G401.6 (cell line): ENCODE measurements around the gene CHRD.
"Not testable (repeated sequence)": the region's sequence is repeated elsewhere in the genome, so short reads cannot be mapped to it uniquely, and the experiment has no call there.

Experiments
- FAIRE-seq: peaks from 2 replicates; lab custom pipeline; 2012; peaks lifted over from hg19 to GRCh38; lab: Jason Lieb, UNC

Gene CHRD

DNA sequence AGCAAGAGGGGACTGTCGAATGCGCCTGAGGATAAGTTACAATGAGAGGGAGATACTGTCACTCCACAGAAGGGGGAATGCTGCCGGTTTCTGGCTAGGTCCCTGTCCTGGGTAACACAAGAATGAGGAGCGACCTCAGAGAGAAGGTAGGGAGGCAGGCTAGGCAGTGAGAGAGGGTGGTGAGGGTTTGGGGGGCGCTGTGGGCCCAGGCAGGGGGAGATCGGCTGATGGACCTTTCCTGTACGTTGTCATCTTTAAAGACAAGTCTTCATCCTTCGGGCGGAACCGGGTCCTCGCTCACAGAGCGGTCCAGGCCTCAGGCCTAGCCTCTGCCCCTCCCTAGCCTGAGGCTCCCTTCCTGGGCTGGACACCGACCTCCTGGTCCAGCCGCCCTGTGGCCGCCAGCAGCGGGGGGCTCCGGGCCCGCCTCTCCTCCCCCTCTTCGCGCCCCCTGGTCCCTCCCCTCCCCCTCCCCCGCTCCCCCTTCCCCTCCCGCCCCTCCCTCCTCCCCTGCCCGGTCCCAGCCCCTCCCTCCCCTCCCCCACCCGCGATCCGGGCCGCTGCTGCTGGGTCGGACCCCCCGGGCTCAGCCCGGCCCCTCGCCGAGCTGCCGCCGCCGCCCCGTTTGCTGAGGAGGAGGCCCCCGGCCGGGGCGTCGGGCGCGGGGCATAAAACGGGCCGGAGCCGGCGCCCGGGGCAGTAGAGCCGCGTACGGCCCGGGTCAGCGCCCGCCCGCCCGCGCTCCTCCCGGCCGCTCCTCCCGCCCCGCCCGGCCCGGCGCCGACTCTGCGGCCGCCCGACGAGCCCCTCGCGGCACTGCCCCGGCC lies at the start of gene CHRD:
Gene CHRD (plus strand): TSS at position 697 of the 827 bp plus-strand sequence. CDS start 265 bp downstream, outside the sequence.
- no peak for FAIRE-seq

DNA sequence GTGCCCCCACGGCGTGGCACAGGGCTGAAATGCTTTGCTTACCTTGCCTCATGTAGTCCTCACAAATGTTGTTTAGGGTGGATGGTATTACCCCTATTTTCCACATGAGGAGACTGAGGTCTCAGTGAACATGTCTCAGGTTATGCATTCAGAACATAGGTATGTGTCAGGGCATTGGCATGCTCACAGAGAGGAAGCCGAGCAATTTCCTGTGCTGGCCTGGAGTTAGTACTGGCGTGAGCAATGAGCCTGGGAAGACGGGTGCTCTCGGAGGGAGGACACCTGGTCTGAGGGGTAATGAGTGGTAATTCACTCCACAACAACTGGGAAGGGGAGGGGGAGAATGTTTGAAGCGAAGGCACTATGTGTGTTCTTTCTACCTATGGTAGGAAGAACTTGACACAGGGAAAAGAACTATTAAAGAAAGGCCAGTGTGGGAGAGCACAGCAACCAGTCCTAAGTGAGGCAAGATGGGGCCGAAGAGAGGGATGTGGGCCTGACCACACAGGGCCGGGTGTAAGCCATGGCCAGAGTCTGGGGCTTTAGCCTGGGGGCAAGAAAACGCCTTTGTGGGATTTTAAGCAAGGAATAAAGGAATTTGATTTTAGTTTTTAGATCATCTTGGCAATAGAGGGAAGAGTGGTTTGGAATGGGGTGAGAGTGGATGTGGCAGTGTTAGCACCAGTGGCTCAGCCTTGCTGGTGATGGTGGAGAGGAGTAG lies 47.3 kb upstream of the CHRD start:
- no peak for FAIRE-seq

DNA sequence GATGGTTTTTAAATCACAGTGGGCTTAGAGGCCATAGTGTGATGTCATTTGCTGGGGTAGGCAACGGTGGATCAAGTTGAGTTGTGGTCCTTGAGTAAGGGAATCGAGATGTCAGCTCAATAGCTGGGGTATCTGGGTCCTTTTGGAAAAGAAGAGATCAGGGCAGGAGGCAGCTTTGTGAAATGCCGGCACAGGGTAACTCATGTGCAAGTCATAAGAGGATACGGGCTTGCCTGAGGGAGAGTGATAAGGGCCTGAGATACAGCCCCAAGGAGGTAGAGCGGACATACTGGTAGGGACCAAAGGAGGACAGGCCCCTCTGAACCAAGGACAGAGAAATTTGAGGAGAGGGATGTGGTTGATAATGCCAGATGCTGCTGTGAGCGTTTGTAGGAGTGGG lies 46.7 kb upstream of the CHRD start:
- no peak for FAIRE-seq

DNA sequence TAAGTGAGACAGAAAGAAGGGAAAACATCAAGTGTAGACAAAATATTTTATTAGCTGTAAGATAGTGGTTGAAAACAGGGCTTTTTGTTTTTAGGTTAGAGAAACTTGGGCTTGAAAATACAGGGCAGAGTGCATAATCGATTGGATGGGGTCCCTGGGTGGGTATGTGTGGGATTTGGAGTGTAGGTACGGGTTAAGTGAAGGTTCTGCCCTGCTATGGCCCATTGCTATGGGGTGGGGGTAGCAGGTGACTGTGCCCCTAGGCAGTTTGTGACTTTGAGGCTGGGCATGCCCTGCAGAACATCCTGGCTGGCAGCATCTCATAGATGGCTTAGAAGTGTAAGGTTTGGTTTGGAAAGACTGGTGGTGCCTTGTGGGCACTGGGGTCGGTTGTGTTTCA lies 46.2 kb upstream of the CHRD start:
- no peak for FAIRE-seq

DNA sequence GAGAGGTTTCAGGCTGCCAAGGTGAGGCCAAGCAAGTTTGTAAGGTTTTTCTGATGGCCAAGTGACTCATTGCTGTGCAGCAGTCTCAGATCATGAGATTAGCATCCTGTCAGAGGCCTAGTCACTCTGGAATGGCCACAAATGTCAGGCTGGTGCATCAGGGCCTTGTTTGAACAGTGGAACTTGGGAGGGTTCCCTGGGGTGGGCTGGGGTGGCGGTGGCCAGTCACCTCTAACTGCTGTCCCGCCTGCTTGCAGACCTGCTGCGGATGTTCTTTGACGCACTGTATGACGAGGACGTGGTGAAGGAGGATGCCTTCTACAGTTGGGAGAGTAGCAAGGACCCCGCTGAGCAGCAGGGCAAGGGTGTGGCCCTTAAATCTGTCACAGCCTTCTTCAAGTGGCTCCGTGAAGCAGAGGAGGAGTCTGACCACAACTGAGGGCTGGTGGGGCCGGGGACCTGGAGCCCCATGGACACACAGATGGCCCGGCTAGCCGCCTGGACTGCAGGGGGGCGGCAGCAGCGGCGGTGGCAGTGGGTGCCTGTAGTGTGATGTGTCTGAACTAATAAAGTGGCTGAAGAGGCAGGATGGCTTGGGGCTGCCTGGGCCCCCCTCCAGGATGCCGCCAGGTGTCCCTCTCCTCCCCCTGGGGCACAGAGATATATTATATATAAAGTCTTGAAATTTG lies 45.2 kb upstream of the CHRD start:
- FAIRE-seq: no peak

DNA sequence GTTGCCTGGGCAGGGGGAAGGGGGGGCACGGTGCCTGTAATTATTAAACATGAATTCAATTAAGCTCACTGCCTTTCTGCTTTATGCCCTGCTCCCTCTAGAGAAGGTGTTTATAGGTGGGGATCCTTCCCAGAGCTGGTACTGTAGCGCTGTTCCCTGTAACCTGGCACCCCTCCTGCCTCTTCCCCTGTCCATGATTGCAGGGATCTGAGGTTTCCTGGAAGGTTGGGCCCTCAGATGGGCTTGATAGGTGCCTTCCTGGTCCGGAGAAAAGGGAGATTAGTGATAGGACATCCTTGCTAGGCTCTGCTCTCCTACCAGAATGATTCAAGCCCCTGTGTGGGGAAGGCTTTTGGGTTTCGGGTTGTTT lies 44.6 kb upstream of the CHRD start:
- FAIRE-seq: no peak

DNA sequence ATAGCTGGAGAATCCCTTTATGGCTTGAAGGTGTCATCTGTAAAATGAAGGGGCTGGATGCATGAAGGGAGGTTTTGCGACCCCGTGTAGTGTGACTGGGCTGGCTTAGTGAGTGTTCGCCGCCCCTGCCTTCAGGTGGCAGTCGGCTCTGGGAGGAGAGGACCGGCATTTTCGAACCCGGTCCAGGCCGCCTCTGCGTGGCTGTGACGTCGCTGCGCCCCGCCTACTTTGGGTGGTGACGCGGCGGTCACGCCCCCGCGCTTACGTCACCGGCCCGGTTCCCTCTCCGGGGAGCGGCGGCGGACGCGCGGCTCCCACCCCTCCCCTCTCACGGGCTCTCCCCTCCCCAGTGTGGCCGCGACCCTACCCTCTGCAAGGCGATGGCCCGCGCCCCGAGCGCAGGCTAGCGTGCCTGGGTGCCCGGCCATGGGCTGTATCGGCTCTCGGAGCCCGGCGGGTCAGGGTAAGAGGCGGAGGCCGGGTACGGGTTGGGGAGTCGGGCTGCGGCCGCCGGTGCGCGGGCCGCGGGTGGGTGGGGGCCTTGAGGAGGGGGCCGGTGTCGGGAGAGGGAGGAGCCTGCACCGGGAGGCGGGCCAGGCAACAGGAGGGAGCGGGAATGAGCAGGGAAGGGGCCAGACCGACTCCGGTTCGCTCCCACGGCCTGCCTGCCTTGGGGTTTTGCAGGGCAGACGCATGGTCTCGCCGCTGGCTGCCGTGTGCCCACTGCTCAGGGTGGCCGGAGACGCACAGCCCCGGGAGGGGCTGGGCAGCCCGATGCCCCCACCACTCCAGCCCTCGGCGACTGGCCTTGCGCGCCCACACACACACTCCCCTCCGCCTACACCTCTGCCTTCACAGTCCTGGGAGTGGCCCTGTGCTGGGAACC lies 44.0 kb upstream of the CHRD start:
- FAIRE-seq: peak; percentile 69

DNA sequence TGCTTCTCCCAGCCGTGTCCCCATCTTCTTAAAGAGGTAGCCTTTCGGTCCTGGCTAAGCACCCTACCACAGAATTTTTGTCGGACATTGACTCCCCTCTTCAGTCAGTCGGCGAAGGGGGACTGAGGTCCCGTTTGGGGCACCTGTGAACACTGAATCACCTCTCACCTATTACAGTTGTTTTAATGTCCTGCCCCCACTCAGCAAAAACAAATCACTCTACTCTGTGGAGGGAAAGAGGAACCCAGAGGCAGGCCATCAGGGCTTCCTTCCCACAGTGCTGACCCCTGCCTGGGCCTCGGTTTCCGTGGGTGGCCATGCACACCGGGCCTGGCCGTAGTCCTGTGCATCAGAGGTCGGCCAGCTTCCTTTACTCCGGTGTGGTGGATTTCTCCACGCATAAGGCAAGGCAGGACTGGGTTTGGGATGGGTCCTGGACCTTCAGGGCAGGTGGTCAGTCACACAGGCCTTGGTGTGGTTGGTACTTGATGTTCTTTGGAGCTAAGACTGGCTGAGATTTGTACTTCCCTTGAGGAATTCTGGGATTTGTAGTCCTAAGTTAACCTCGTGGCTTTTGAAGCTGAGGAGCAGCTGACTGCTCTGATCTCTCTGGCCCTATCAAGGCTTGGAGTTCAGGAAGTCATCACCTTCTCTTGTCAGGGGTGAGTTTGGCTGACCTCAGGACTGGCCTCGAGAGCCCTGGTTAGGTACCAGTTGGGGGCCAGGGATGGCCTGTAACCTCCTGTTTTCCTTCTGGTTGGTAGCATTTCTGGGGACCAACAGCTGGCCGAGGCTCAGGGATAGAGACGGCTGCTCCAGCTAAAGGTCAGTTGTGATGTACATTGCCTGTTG lies 43.1 kb upstream of the CHRD start:
- no peak for FAIRE-seq

DNA sequence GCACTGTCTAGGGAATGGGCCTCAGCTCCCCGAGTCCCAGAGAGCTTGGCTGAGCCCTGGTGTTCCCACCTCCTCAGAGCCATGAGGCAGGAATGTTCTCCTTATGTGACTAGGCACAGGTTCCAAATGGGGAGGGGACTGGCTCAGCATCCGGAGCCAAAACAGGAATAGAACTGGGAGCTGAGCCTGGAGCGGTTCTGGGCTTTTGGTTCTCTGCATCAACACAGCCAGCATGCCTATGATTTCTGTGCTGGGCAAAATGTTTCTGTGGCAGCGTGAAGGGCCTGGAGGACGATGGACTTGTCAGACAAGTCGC lies 42.5 kb upstream of the CHRD start, which contains the start of gene FAM131A:
Gene FAM131A (plus strand): TSS at position 202 of the 316 bp plus-strand sequence. CDS start 31 bp downstream, at position 233.
- FAIRE-seq: no peak

DNA sequence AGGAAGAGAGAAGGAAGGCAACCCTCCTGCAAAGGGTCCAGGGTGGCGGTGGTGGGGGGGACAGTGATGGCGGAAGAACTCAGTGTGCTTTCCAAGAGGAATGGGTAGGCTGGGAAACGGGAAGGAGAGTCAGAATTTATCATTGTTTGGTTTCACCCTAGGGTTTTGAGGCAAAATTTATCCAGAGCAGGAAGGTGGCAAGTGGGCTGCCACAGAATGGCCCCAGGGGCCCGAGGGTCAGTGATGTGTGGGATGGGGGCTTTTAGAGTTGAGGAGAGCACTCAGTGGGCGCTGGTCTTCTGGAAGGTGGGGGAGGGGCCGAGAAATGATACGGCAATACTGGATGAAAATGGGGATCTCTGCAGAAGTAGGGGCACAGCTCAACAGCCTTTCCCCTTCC lies 41.9 kb upstream of the CHRD start:
- FAIRE-seq: no peak

DNA sequence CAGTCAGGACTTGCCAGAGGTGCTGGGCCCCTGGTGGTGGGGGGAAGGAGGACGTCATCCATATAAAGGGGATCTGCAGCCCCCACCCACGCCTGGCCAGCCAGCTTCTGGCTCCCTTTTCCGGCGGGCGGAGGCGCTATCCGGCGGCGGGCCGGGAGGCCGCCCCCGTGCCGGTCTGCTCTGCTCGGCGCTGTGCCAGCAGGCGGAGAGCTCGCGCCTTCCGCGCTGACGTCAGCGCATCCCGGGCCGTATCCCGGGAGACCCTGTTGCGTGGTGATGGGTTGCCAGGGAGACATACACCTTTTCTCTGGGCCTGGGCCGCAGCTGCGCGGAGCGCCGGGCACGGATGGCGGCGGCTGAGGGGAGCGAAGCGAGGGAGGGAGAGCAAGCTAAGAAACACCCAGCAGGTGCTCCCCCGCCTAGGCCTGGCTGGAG lies 41.3 kb upstream of the CHRD start:
- no peak for FAIRE-seq

DNA sequence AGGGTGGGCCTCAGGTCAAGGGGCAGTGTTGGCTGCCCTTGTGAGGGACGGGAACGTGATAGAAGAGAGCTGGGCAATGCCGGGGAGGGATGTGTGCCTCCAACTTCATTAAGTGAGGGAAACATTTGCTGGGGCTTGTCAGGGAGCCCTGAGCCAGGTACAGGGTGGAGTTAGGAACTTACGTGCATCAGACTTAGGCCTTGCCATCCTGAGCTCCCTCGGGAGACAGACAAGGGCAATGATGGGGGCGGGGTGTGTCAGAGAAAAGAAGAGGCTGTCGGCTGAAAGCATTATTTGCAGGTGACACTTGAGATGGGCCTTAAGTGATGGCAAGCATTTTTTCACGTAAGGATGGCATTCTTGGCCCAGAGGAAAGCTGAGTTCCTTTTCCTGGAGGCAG lies 40.9 kb upstream of the CHRD start:
- no peak for FAIRE-seq

DNA sequence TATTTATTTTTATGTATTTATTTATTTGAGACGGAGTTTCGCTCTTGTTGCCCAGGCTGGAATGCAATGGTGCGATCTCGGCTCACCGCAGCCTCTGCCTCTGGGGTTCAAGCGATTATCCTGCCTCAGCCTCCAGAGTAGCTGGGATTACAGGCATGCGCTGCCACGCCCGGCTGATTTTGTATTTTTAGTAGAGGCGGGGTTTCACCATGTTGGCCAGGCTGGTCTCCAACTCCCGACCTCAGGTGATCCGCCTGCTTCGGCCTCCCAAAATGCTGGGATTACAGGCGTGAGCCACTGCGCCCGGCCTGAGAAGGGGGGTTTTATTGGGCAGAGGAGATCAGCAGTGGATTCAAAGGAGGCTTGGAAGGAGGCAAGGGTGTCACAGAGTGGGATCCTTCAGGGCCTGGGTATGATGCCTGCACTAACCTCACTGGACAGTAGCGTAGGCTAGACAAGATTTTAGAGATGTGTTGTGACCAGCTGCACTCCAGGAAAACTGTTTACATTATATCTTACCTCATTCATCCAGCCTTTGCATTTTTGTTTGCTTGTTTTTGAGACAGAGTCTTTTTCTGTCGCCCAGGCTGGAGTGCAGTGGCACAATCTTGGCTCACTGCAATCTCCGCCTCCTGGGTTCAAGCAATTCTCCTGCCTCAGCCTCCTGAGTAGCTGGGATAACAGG lies 40.3 kb upstream of the CHRD start:
- not testable (repeated sequence) for FAIRE-seq

DNA sequence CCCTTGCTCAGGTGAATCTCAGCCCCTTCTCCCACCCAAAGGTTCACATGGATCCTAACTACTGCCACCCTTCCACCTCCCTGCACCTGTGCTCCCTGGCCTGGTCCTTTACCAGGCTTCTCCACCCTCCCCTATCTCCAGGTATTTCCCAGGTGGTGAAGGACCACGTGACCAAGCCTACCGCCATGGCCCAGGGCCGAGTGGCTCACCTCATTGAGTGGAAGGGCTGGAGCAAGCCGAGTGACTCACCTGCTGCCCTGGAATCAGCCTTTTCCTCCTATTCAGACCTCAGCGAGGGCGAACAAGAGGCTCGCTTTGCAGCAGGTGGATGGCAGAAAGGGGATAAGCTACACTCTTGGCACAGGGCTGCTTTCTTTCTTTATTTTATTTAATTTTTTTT lies 37.9 kb upstream of the CHRD start:
- FAIRE-seq: no peak

DNA sequence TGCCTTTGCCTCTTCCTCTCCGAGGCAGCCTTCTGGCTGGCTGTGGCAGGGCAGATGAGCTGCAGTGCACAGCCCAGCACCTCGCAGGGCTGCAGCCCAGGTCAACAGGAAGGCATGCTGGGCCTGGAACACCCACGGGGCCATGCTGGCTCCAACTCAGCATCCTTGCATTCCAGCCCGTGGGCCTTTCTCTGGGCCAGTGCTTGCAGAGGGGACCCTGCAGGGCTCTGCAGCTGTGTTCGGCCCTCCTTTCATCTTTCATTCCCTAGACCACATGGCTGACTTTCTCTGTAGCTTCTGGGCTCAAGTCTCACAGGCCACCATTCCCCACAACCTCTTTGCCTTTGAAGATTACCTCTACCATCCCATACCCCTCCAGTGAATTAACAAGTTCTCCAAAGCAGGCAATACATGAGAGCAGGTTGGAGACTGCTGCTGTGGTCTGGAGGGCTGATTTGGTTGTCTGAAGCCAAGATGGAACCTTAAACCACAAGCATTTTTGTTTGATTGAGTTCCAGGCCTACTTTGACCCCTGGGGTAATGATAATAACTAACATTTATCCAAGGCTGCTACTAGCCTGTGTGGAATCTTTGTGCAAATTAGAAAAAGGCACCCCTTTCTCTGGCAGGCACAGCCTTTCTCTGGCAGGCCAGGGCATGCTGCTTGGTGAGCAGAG lies 36.5 kb upstream of the CHRD start:
- no peak for FAIRE-seq

DNA sequence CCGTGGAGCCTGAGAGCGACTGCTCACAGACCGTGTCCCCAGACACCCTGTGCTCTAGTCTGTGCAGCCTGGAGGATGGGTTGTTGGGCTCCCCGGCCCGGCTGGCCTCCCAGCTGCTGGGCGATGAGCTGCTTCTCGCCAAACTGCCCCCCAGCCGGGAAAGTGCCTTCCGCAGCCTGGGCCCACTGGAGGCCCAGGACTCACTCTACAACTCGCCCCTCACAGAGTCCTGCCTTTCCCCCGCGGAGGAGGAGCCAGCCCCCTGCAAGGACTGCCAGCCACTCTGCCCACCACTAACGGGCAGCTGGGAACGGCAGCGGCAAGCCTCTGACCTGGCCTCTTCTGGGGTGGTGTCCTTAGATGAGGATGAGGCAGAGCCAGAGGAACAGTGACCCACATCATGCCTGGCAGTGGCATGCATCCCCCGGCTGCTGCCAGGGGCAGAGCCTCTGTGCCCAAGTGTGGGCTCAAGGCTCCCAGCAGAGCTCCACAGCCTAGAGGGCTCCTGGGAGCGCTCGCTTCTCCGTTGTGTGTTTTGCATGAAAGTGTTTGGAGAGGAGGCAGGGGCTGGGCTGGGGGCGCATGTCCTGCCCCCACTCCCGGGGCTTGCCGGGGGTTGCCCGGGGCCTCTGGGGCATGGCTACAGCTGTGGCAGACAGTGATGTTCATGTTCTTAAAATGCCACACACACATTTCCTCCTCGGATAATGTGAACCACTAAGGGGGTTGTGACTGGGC lies 35.1 kb upstream of the CHRD start:
- FAIRE-seq: no peak

DNA sequence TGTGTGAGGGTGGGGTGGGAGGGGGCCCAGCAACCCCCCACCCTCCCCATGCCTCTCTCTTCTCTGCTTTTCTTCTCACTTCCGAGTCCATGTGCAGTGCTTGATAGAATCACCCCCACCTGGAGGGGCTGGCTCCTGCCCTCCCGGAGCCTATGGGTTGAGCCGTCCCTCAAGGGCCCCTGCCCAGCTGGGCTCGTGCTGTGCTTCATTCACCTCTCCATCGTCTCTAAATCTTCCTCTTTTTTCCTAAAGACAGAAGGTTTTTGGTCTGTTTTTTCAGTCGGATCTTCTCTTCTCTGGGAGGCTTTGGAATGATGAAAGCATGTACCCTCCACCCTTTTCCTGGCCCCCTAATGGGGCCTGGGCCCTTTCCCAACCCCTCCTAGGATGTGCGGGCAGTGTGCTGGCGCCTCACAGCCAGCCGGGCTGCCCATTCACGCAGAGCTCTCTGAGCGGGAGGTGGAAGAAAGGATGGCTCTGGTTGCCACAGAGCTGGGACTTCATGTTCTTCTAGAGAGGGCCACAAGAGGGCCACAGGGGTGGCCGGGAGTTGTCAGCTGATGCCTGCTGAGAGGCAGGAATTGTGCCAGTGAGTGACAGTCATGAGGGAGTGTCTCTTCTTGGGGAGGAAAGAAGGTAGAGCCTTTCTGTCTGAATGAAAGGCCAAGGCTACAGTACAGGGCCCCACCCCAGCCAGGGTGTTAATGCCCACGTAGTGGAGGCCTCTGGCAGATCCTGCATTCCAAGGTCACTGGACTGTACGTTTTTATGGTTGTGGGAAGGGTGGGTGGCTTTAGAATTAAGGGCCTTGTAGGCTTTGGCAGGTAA lies 34.3 kb upstream of the CHRD start:
- no peak for FAIRE-seq

DNA sequence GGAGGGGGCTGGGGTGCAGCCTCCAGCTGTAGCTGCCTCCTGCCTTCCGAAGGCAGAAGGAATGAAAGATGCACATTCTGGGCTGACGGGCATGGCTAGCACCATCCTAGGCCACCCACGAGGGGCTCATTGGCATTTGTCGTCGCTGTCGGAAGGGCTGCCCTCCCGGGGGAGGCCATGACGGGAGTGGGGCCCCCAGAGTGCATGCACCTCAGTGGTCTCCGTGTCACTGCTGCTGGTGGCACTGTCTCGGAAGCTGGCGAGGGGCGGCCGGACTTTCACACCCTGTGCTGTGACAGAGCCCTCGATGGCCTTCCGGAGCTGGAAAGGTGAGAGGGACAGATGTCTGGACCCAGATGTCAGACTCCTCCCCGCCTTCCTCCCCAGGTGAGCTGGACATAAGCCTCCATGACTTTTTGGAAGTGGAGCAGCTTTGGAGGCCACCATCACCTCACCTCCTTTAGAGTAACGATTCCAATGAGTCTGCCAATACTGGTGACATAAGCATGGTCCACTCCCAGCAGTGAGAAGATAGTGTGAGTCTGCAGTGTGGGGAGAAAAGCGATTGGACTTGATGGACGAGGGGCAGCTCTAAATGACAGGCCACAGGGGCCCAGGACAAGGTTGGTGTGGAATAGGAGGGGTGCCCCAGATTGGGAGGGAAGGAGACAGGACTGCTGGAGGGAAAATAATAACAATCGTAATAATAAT lies 33.2 kb upstream of the CHRD start:
- FAIRE-seq: no peak
